Spleen (tissue), 11 donors: ENCODE results near the gene KMT2D. TPM values are rescaled to one million over a fixed set of nuclear protein-coding genes. Genes with fewer than 3 reads are reported as not detected.

ENCODE experiments used
- DNase-seq: peaks from one replicate; pipeline ENCODE4 v3.0.0-alpha.2; 2020
- H3K27ac ChIP-seq, 8 donors: fragments of 200-600 bp; sonication (generic) in 7 of 8; 1 replicate in 4 of 8; 2 replicates in 4 of 8; pipeline versions ENCODE4 v1.5.0 to v1.8.0; 2016 to 2021; ENCODE audit warnings: inconsistent platforms in 4 of 8, mild to moderate bottlenecking in 4 of 8, moderate library complexity in 1 of 8
- H3K27me3 ChIP-seq, 7 donors: fragments of 200-600 bp; sonication (generic) in 6 of 7; replicated peaks in 1 of 7; 1 replicate in 4 of 7; 2 replicates in 3 of 7; pipeline versions ENCODE4 v1.5.0 to v1.8.0; 2016 to 2021; ENCODE audit warnings: inconsistent platforms in 3 of 7, mild to moderate bottlenecking in 1 of 7
- H3K36me3 ChIP-seq, 6 donors: fragments of 200-600 bp; sonication (generic) in 5 of 6; 1 replicate in 4 of 6; 2 replicates in 2 of 6; pipeline versions ENCODE4 v1.5.0 to v1.8.0; 2016 to 2021; ENCODE audit warnings: inconsistent platforms in 2 of 6
- H3K4me1 ChIP-seq, 6 donors: fragments of 200-600 bp; sonication (generic) in 5 of 6; 1 replicate in 3 of 6; 2 replicates in 3 of 6; pipeline versions ENCODE4 v1.5.0 to v1.8.0; 2016 to 2021; ENCODE audit warnings: inconsistent platforms in 3 of 6
- H3K4me3 ChIP-seq, 8 donors: fragments of 200-600 bp; sonication (generic) in 7 of 8; 1 replicate in 4 of 8; 2 replicates in 4 of 8; pipeline versions ENCODE4 v1.5.0 to v1.8.0; 2016 to 2021; ENCODE audit warnings: inconsistent platforms in 4 of 8, mild to moderate bottlenecking in 4 of 8, moderate library complexity in 2 of 8
- H3K9me3 ChIP-seq, 8 donors: fragments of 200-600 bp; sonication (generic) in 7 of 8; 1 replicate in 4 of 8; 2 replicates in 4 of 8; pipeline versions ENCODE4 v1.5.0 to v1.8.0; 2016 to 2021; ENCODE audit warnings: inconsistent platforms in 4 of 8
- POLR2A ChIP-seq, 3 donors: fragments of 450-650 bp; IDR thresholded peaks; one replicate each; pipeline ENCODE4 v1.5.1; 2017; ENCODE audit warnings: antibody characterized with exemption in 3 of 3, mild to moderate bottlenecking in 1 of 3
- POLR2AphosphoS5 ChIP-seq, 3 donors: sonication (generic); formaldehyde crosslinking; IDR thresholded peaks; one replicate each; pipeline ENCODE4 v1.5.1; 2017; ENCODE audit warnings: antibody characterized with exemption in 3 of 3
- WGBS, 5 donors: extraction: QIAGEN DNeasy Blood & Tissue Kit in 3 of 5; methylation state at CpG; one replicate each; pipeline versions ENCODE4 v1.1.5 to v1.1.7; 2013 to 2018; 5-methylcytosine and 5-hydroxymethylcytosine counted together
- intact Hi-C: fragments of 100-400 bp; cut with DNase I; formaldehyde crosslinking; loops from one replicate; pipeline ENCODE4 v1.15.0; 2023; ENCODE audit warnings: low total_unique reads
- polyA plus RNA-seq, 3 donors: library from polyadenylated mRNA; stranded (reverse); fragments of 200-250 nt; gene quantifications; one replicate each; pipeline ENCODE4 v1.2.1, GENCODE V29; 2013
- total RNA-seq, 7 donors: library from RNA; depleted of rRNA in 3 of 7; stranded (reverse); fragments of >200 nt in 3 of 7; fragmentation: NEBNext Ultra II Directional in 4 of 7; extraction: Animal tissue kit (Norgen Biotek cat#: 25700) in 4 of 7; gene quantifications; one replicate each; pipeline versions ENCODE4 v1.1.0 to v1.2.1, GENCODE V29; 2016 to 2021
- TF ChIP-seq, protein P1 (sequence below), 11 experiments: fragments of 200-600 bp in 7 of 11; fragments of 450-650 bp in 4 of 11; sonication (generic) in 4 of 11; IDR thresholded peaks in 8 of 11; conservative IDR thresholded peaks in 3 of 11; 1 replicate in 7 of 11; 2 replicates in 4 of 11; pipeline versions ENCODE4 v1.4.0 to v1.8.0; 2016 to 2021; ENCODE audit warnings: antibody characterized with exemption in 11 of 11, inconsistent platforms in 4 of 11, mild to moderate bottlenecking in 1 of 11
- donor health status: healthy with polysubstance abuse.
- donor health status: DM: no; HTN: no; CAD: no; lungs with moderate emphysema.
- donor health status: DM: no; HTN: no; CAD: no.
- donor health status: Bipolar disorder and iron deficiency.
- donor health status: healthy.
- donor health status: DM: no; HTN: no; CAD: no.
- donor health status: DM: yes; HTN: yes; CAD: no.

The KMT2D gene
- total and polyA plus RNA-seq, 10 donors = 5.1 to 172 (median 140) TPM

GRCh38 chr12:49038291-49038955 is 22.2 kb downstream of the KMT2D start:
- Histone ChIP-seq H3K9me3 (no peaks in the 10 kb centered on the region), H3K4me1 (no peaks in the 10 kb centered on the region), H3K36me3 (peaks cover 8 to 100% (median 92%) of the 10 kb centered on the region in 6 donors), H3K27ac (no peak overlapping the region), H3K4me3 (no peak overlapping the region), H3K27me3 (no peaks in the 10 kb centered on the region)
- intact Hi-C loops = no loop called here
- TF ChIP-seq, protein P1, sequence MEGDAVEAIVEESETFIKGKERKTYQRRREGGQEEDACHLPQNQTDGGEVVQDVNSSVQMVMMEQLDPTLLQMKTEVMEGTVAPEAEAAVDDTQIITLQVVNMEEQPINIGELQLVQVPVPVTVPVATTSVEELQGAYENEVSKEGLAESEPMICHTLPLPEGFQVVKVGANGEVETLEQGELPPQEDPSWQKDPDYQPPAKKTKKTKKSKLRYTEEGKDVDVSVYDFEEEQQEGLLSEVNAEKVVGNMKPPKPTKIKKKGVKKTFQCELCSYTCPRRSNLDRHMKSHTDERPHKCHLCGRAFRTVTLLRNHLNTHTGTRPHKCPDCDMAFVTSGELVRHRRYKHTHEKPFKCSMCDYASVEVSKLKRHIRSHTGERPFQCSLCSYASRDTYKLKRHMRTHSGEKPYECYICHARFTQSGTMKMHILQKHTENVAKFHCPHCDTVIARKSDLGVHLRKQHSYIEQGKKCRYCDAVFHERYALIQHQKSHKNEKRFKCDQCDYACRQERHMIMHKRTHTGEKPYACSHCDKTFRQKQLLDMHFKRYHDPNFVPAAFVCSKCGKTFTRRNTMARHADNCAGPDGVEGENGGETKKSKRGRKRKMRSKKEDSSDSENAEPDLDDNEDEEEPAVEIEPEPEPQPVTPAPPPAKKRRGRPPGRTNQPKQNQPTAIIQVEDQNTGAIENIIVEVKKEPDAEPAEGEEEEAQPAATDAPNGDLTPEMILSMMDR (IDR thresholded peaks at IDR 0.05 in 8 of 11, conservative IDR thresholded peaks at IDR 0.05 in 3 of 11) = no peak
- TF ChIP-seq POLR2A (IDR thresholded peaks at IDR 0.05) (no peak), POLR2AphosphoS5 (IDR thresholded peaks at IDR 0.05) (peak in 1 of 3 donors; percentile 11)
- no peak for DNase-seq
- WGBS, 5 donors = 93 to 99% (median 96%) methylated on average over 13 to 20 of the region's 20 CpGs

- 87 to 96% (median 94%) methylated on average over 6 to 7 of the region's 7 CpGs for WGBS, 5 donors
- Histone ChIP-seq H3K4me3 (no peak overlapping the region), H3K27ac (no peak overlapping the region), H3K9me3 (no peaks in the 10 kb centered on the region), H3K36me3 (peaks cover 8 to 100% (median 92%) of the 10 kb centered on the region in 6 donors), H3K27me3 (no peaks in the 10 kb centered on the region), H3K4me1 (no peaks in the 10 kb centered on the region)
- intact Hi-C loops = no loop called here
- TF ChIP-seq, protein P1 (IDR thresholded peaks at IDR 0.05 in 8 of 11, conservative IDR thresholded peaks at IDR 0.05 in 3 of 11) = no peak
- TF ChIP-seq POLR2AphosphoS5 (IDR thresholded peaks at IDR 0.05) = peak in 2 of 3 donors; percentile 9 to 69
- no peak for DNase-seq
Observed at GRCh38 chr12:49037947-49038237, 22.7 kb downstream of the KMT2D start.

- Histone ChIP-seq H3K9me3 (no peaks in the 10 kb centered on the region), H3K4me3 (no peak overlapping the region), H3K36me3 (peaks cover 8 to 100% (median 92%) of the 10 kb centered on the region in 6 donors), H3K4me1 (no peaks in the 10 kb centered on the region), H3K27ac (no peak overlapping the region), H3K27me3 (no peaks in the 10 kb centered on the region)
- peak; percentile 71 for DNase-seq
- peak in 2 of 3 donors; percentile 27 to 44 for TF ChIP-seq POLR2AphosphoS5 (IDR thresholded peaks at IDR 0.05)
- TF ChIP-seq, protein P1 (IDR thresholded peaks at IDR 0.05 in 8 of 11, conservative IDR thresholded peaks at IDR 0.05 in 3 of 11) = no peak
- intact Hi-C loops = no loop called here
- WGBS, 5 donors = 93 to 98% (median 95%) methylated on average over 5 to 9 of the region's 9 CpGs
Observed at GRCh38 chr12:49037111-49037946, 23.3 kb downstream of the KMT2D start.

DNA sequence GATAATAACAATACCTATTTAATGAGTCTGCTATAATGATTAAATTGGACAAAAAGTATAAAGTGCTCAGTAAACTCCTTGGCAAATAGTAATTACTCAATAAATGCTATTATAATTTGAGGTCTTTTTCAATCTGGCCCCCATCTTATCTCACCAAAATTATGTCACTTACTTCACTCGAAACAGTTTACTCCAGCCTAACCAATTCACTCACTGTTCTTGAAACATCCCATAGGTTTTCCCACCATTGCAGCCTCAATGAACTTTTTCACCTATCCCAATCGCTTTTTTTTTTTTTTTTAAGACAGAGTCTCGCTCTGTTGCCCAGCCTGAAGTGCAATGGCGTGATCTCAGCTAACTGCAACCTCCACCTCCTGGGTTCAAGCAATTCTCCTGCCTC is 24.6 kb downstream of the KMT2D start:
- Histone ChIP-seq H3K4me1 (no peaks in the 10 kb centered on the region), H3K4me3 (no peak overlapping the region), H3K9me3 (no peaks in the 10 kb centered on the region), H3K27me3 (no peaks in the 10 kb centered on the region), H3K36me3 (peaks cover 2 to 100% (median 91%) of the 10 kb centered on the region in 6 donors), H3K27ac (no peak overlapping the region)
- DNase-seq = no peak
- no peak for TF ChIP-seq POLR2AphosphoS5 (IDR thresholded peaks at IDR 0.05)
- TF ChIP-seq, protein P1 (IDR thresholded peaks at IDR 0.05 in 8 of 11, conservative IDR thresholded peaks at IDR 0.05 in 3 of 11) = no peak
- TF ChIP-seq POLR2A (IDR thresholded peaks at IDR 0.05) = no peak
- 72 to 96% (median 87%) methylated on average over 4 of the region's 4 CpGs for WGBS, 5 donors
- intact Hi-C loops = no loop called here
